Activated B cell treated with CpG ODN at 0.5 μM for 24 hours (primary cell): ENCODE data around the gene ESYT1. TPM values are rescaled to one million over a fixed set of nuclear protein-coding genes. Genes with fewer than 3 reads are reported as not detected.

Experiments used
- ATAC-seq: fragments of 200-7000 bp; cut with Tn5 transposase; one replicate; pipeline ENCODE4 v1.10.0; 2021; ENCODE audit warnings: low read depth, mild to moderate bottlenecking, moderate library complexity
- CTCF ChIA-PET: fragments of 350-600 bp; sonication (Branson Sonifier 250); formaldehyde crosslinking; loops from one replicate; lab custom pipeline; 2021; ENCODE audit warnings: antibody characterized with exemption; lab: Charles Lee
- POLR2A ChIA-PET: fragments of 350-600 bp; sonication (Branson Sonifier 250); formaldehyde crosslinking; loops from one replicate; lab custom pipeline; 2021; ENCODE audit warnings: antibody characterized with exemption; lab: Charles Lee
- DNase-seq: peaks from one replicate; pipeline ENCODE4 v3.0.0; 2022
- H3K27ac Mint-ChIP-seq: one replicate; pipeline ENCODE4 v1.8.0; 2020; ENCODE audit warnings: mixed read lengths
- H3K27me3 Mint-ChIP-seq: one replicate; pipeline ENCODE4 v1.8.0; 2021; ENCODE audit warnings: mixed read lengths
- H3K36me3 Mint-ChIP-seq: one replicate; pipeline ENCODE4 v1.8.0; 2021; ENCODE audit warnings: low read depth, mixed read lengths
- H3K4me1 Mint-ChIP-seq: one replicate; pipeline ENCODE4 v1.8.0; 2021; ENCODE audit warnings: mixed read lengths
- H3K4me3 Mint-ChIP-seq: one replicate; pipeline ENCODE4 v1.8.0; 2020; ENCODE audit warnings: mild to moderate bottlenecking, mixed read lengths
- H3K9me3 Mint-ChIP-seq: one replicate; pipeline ENCODE4 v1.8.0; 2020; ENCODE audit warnings: mixed read lengths
- CTCF ChIP-seq: fragments of 200-600 bp; IDR thresholded peaks from one replicate; pipeline ENCODE4 v1.8.0; 2022; ENCODE audit warnings: antibody characterized with exemption, mild to moderate bottlenecking
- intact Hi-C: fragments of 100-400 bp; cut with micrococcal nuclease; formaldehyde crosslinking; loops from one replicate; pipeline ENCODE4 v1.15.1; 2024
- total RNA-seq: library from RNA; stranded (reverse); gene quantifications from 2 replicates; pipeline ENCODE4 v1.2.3, GENCODE V29; 2022

Gene ESYT1
- total RNA-seq, 1 donor from 2014 or later: 137 TPM

- no peak overlapping the region for H3K4me3 Mint-ChIP-seq
- peaks cover 11% of the 10 kb centered on the region for H3K36me3 Mint-ChIP-seq
- TF ChIP-seq CTCF: peak; percentile 68
Measured at GRCh38 chr12:56193025-56193578, 65.0 kb downstream of the ESYT1 start.

More at GRCh38 chr12:56193025-56193578, 65.0 kb downstream of the ESYT1 start:
- intact Hi-C loops: loop anchor here (1.0 kb wide), 8 partner anchors 12 to 380 kb away; partner anchors contain the start of genes ANKRD52, NABP2 and SPRYD4
- H3K4me1 Mint-ChIP-seq: peaks cover 28% of the 10 kb centered on the region
- no peaks in the 10 kb centered on the region for H3K27me3 Mint-ChIP-seq
- ATAC-seq (no peak), DNase-seq (no peak)
- ChIA-PET POLR2A (interaction anchor here (0.7 kb wide), 1 partner anchor 63 kb away, joined by 4 read pairs; no protein-coding TSS in a partner anchor), CTCF (interaction anchor here (1.1 to 6.4 kb wide), 10 partner anchors 14 to 311 kb away, joined by 3 to 40 read pairs (median 6); partner anchors contain the start of genes ANKRD52, COQ10A and RNF41)
- no peaks in the 10 kb centered on the region for H3K9me3 Mint-ChIP-seq
- peak overlapping the region; percentile 43 for H3K27ac Mint-ChIP-seq

Other genes starting within 250 kb of the ESYT1 start
- gene PYM1, start 200.4 kb upstream of the ESYT1 start, total RNA-seq: 39.6 and 41.7 TPM in 2 replicates
- 86.8 and 95.9 TPM in 2 replicates for gene DGKA, start 197.1 kb upstream of the ESYT1 start, total RNA-seq
- gene PMEL, start 162.2 kb upstream of the ESYT1 start, total RNA-seq: 0.27 TPM in 1 of 2 replicates, not detected in the other
- 25.7 and 29.0 TPM in 2 replicates for gene CDK2, start 161.4 kb upstream of the ESYT1 start, total RNA-seq
- 82.1 and 83.8 TPM in 2 replicates for gene RAB5B, start 154.2 kb upstream of the ESYT1 start, total RNA-seq
- 5.4 and 5.6 TPM in 2 replicates for gene SUOX, start 131.0 kb upstream of the ESYT1 start, total RNA-seq
- 4.1 and 6.4 TPM in 2 replicates for gene IKZF4, start 107.2 kb upstream of the ESYT1 start, total RNA-seq
- 23.9 and 28.1 TPM in 2 replicates for gene RPS26, start 86.3 kb upstream of the ESYT1 start, total RNA-seq
- not detected in 2 replicates for gene ERBB3, start 48.1 kb upstream of the ESYT1 start, total RNA-seq
- 137 and 155 TPM in 2 replicates for gene PA2G4, start 23.7 kb upstream of the ESYT1 start, total RNA-seq
- gene RPL41, start 11.6 kb upstream of the ESYT1 start, total RNA-seq: 5,829 and 6,631 TPM in 2 replicates
- 15.4 and 17.1 TPM in 2 replicates for gene ZC3H10, start 10.0 kb upstream of the ESYT1 start, total RNA-seq
- 25.2 and 36.2 TPM in 2 replicates for gene MYL6B, start 24.3 kb downstream of the ESYT1 start, total RNA-seq
- 921 and 1,059 TPM in 2 replicates for gene MYL6, start 30.1 kb downstream of the ESYT1 start, total RNA-seq
- 109 and 136 TPM in 2 replicates for gene SMARCC2, start 61.2 kb downstream of the ESYT1 start, total RNA-seq
- 75.8 and 86.0 TPM in 2 replicates for gene RNF41, start 93.7 kb downstream of the ESYT1 start, total RNA-seq
- 27.7 and 31.4 TPM in 2 replicates for gene NABP2, start 96.1 kb downstream of the ESYT1 start, total RNA-seq
- gene SLC39A5, start 101.8 kb downstream of the ESYT1 start, total RNA-seq: 0.37 and 1.00 TPM in 2 replicates
- 44.1 and 44.8 TPM in 2 replicates for gene ANKRD52, start 130.1 kb downstream of the ESYT1 start, total RNA-seq
- 30.2 and 35.6 TPM in 2 replicates for gene COQ10A, start 138.7 kb downstream of the ESYT1 start, total RNA-seq
- 229 and 233 TPM in 2 replicates for gene CS, start 172.1 kb downstream of the ESYT1 start, total RNA-seq
- 72.1 and 98.8 TPM in 2 replicates for gene CNPY2, start 187.7 kb downstream of the ESYT1 start, total RNA-seq
- 86.3 and 98.9 TPM in 2 replicates for gene PAN2, start 205.7 kb downstream of the ESYT1 start, total RNA-seq
- gene IL23A, start 210.6 kb downstream of the ESYT1 start, total RNA-seq: 5.6 and 7.2 TPM in 2 replicates
- 159 and 177 TPM in 2 replicates for gene STAT2, start 231.8 kb downstream of the ESYT1 start, total RNA-seq
- gene APOF, start 234.6 kb downstream of the ESYT1 start, total RNA-seq: not detected in 2 replicates